ENCODE data around the gene FAM81A. TPM values are rescaled to one million over a fixed set of nuclear protein-coding genes. Genes with fewer than 3 reads are reported as not detected.
A peak's percentile ranks its signal among the peaks of the same experiment; 100 is the strongest.
"Not testable (repeated sequence)": the region's sequence is repeated elsewhere in the genome, so short reads cannot be mapped to it uniquely, and the experiment has no call there.

The FAM81A gene
- total RNA-seq, 4 donors from 2014 or later = 1.5 to 4.4 TPM; not detected in 2

- Histone ChIP-seq H3K4me3 (no peak overlapping the region), H3K9me3 (peaks cover 0 to 3% of the 10 kb centered on the region in 2 donors), H3K4me1 (no peaks in the 10 kb centered on the region), H3K27me3 (no peaks in the 10 kb centered on the region), H3K27ac (no peak overlapping the region), H3K36me3 (no peaks in the 10 kb centered on the region)
- intact Hi-C loops (cut with DNase I; ENCODE audit: low total_unique reads) = no loop called here
- DNase-seq = no peak
- TF ChIP-seq POLR2A (IDR thresholded peaks at IDR 0.05) (no peak), CTCF (IDR thresholded peaks at IDR 0.05) (no peak)
These were observed 13.4 kb upstream of the FAM81A start for GRCh38 chr15:59424616-59425015.

- intact Hi-C loops (cut with DNase I; ENCODE audit: low total_unique reads); H3K4me1 ChIP-seq: not testable (repeated sequence)
These were observed 9.1 kb upstream of the FAM81A start for GRCh38 chr15:59428898-59429297.

GRCh38 chr15:59432389-59432788 lies 5.6 kb upstream of the FAM81A start:
- no peak overlapping the region for H3K27ac ChIP-seq
- no peak for TF ChIP-seq POLR2A (IDR thresholded peaks at IDR 0.05)
- no peak for TF ChIP-seq CTCF (IDR thresholded peaks at IDR 0.05)
- H3K9me3 ChIP-seq = peaks cover 0 to 3% of the 10 kb centered on the region in 2 donors
- H3K4me1 ChIP-seq = no peaks in the 10 kb centered on the region
- H3K27me3 ChIP-seq = no peaks in the 10 kb centered on the region
- DNase-seq = no peak
- H3K4me3 ChIP-seq = no peak overlapping the region
- intact Hi-C loops (cut with DNase I; ENCODE audit: low total_unique reads) = no loop called here
- no peaks in the 10 kb centered on the region for H3K36me3 ChIP-seq

More at GRCh38 chr15:59428898-59429297, 9.1 kb upstream of the FAM81A start:
- H3K9me3 ChIP-seq, DNase-seq, H3K4me3 ChIP-seq, H3K27ac ChIP-seq, H3K36me3 ChIP-seq, H3K27me3 ChIP-seq: not testable (repeated sequence)

GRCh38 chr15:59434481-59434880 lies 3.5 kb upstream of the FAM81A start:
- Histone ChIP-seq H3K36me3 (no peaks in the 10 kb centered on the region), H3K27me3 (no peaks in the 10 kb centered on the region), H3K9me3 (no peaks in the 10 kb centered on the region), H3K27ac (no peak overlapping the region), H3K4me3 (no peak overlapping the region), H3K4me1 (peaks cover 0 to 6% of the 10 kb centered on the region in 2 donors)
- no peak for DNase-seq
- TF ChIP-seq CTCF (IDR thresholded peaks at IDR 0.05) (no peak), POLR2A (IDR thresholded peaks at IDR 0.05) (no peak)
- intact Hi-C loops (cut with DNase I; ENCODE audit: low total_unique reads) = no loop called here

- peak overlapping the region in 1 of 2 donors; percentile 35 for H3K27ac ChIP-seq
- DNase-seq = no peak
- no peaks in the 10 kb centered on the region for H3K9me3 ChIP-seq
- H3K36me3 ChIP-seq = no peaks in the 10 kb centered on the region
- intact Hi-C loops (cut with DNase I; ENCODE audit: low total_unique reads) = no loop called here
- H3K4me3 ChIP-seq = no peak overlapping the region
- no peaks in the 10 kb centered on the region for H3K27me3 ChIP-seq
- TF ChIP-seq POLR2A (IDR thresholded peaks at IDR 0.05) (no peak), CTCF (IDR thresholded peaks at IDR 0.05) (no peak)
- peaks cover 0 to 6% of the 10 kb centered on the region in 2 donors for H3K4me1 ChIP-seq
These were observed 1.2 kb upstream of the FAM81A start for GRCh38 chr15:59436774-59437141.

Data from uterus (tissue), 4 donors.